GM12801 (cell line): ENCODE measurements around the gene WDR4.

Experiments used
- CTCF ChIP-seq: IDR thresholded peaks from one replicate; pipeline ENCODE4 v1.5.1; 2011; ENCODE audit warnings: control low read depth; ENCODE audit not compliant: insufficient read length; ENCODE audit errors: extremely low read depth

Gene WDR4

GRCh38 chr21:42841156-42841915, 38.0 kb downstream of the WDR4 start:
- TF ChIP-seq CTCF = no peak

- TF ChIP-seq CTCF = no peak
Observed at GRCh38 chr21:42840411-42841155, 38.8 kb downstream of the WDR4 start.

- no peak for TF ChIP-seq CTCF
Observed at GRCh38 chr21:42839271-42840231, 39.8 kb downstream of the WDR4 start.

GRCh38 chr21:42837421-42838211, 41.7 kb downstream of the WDR4 start:
- TF ChIP-seq CTCF = no peak

- TF ChIP-seq CTCF = no peak
Observed at GRCh38 chr21:42836767-42837301, 42.5 kb downstream of the WDR4 start.

GRCh38 chr21:42836402-42836666, 43.0 kb downstream of the WDR4 start:
- TF ChIP-seq CTCF = no peak
